ENCODE data around the gene STAMBP. TPM values are rescaled to one million over a fixed set of nuclear protein-coding genes. Genes with fewer than 3 reads are reported as not detected.
A peak's percentile ranks its signal among the peaks of the same experiment; 100 is the strongest.

STAMBP gene
- total and polyA plus RNA-seq, 9 of the 15 experiments (the other 6 are each of a cell fraction or from before 2014, with no cell fraction given): 36.9 to 75.2 (median 48.8) TPM

- TF ChIP-seq, protein P1, sequence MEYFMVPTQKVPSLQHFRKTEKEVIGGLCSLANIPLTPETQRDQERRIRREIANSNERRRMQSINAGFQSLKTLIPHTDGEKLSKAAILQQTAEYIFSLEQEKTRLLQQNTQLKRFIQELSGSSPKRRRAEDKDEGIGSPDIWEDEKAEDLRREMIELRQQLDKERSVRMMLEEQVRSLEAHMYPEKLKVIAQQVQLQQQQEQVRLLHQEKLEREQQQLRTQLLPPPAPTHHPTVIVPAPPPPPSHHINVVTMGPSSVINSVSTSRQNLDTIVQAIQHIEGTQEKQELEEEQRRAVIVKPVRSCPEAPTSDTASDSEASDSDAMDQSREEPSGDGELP (CRISPR knock-in tag; IDR thresholded peaks at IDR 0.05; ENCODE audit: borderline replicate concordance): no peak
- TF ChIP-seq ATF1 (CRISPR knock-in tag; IDR thresholded peaks at IDR 0.05) (no peak), ATF1 (tag; IDR thresholded peaks at IDR 0.05) (no peak), ZBTB33 (CRISPR knock-in tag; IDR thresholded peaks at IDR 0.05) (0 out of 2 replicates have a peak, but pooled peaks have one; percentile 49), ZNF253 (CRISPR knock-in tag; conservative IDR thresholded peaks at IDR 0.05) (no peak), C11orf30 (IDR thresholded peaks at IDR 0.05; ENCODE audit: low read depth) (peak; percentile 68; the same call in 1 of the 2 replicates), ZNF212 (CRISPR knock-in tag; IDR thresholded peaks at IDR 0.05) (no peak), ZNF316 (IDR thresholded peaks at IDR 0.05) (peak; percentile 79), ZNF57 (CRISPR knock-in tag; IDR thresholded peaks at IDR 0.05) (no peak), ARID2 (IDR thresholded peaks at IDR 0.05) (no peak), MAFG (tag; conservative IDR thresholded peaks at IDR 0.05) (peak; percentile 27; the same call in 1 of the 2 replicates), CHD1 (IDR thresholded peaks at IDR 0.05; ENCODE audit: low read length) (no peak), ZBTB12 (CRISPR knock-in tag; IDR thresholded peaks at IDR 0.05) (no peak), MEF2D (tag; conservative IDR thresholded peaks at IDR 0.05; ENCODE audit: low read depth) (no peak), NR3C1 (CRISPR knock-in tag; IDR thresholded peaks at IDR 0.05) (no peak), NFE2 (IDR thresholded peaks at IDR 0.05; ENCODE audit: low read depth) (no peak), ZC3H11A (IDR thresholded peaks at IDR 0.05; ENCODE audit: low read depth, low read length) (no peak), MCM5 (IDR thresholded peaks at IDR 0.05; ENCODE audit: low read depth) (no peak)
- TF ChIP-seq, protein P2, sequence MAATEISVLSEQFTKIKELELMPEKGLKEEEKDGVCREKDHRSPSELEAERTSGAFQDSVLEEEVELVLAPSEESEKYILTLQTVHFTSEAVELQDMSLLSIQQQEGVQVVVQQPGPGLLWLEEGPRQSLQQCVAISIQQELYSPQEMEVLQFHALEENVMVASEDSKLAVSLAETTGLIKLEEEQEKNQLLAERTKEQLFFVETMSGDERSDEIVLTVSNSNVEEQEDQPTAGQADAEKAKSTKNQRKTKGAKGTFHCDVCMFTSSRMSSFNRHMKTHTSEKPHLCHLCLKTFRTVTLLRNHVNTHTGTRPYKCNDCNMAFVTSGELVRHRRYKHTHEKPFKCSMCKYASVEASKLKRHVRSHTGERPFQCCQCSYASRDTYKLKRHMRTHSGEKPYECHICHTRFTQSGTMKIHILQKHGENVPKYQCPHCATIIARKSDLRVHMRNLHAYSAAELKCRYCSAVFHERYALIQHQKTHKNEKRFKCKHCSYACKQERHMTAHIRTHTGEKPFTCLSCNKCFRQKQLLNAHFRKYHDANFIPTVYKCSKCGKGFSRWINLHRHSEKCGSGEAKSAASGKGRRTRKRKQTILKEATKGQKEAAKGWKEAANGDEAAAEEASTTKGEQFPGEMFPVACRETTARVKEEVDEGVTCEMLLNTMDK (IDR thresholded peaks at IDR 0.05; ENCODE audit: borderline replicate concordance, insufficient read depth, low read depth, low read length, poor library complexity, severe bottlenecking): no peak
These were observed 937 bp upstream of the STAMBP start (continued) for GRCh38 chr2:73827660-73828388.
